Measurements from ENCODE around the gene BMX.

BMX gene

DNA sequence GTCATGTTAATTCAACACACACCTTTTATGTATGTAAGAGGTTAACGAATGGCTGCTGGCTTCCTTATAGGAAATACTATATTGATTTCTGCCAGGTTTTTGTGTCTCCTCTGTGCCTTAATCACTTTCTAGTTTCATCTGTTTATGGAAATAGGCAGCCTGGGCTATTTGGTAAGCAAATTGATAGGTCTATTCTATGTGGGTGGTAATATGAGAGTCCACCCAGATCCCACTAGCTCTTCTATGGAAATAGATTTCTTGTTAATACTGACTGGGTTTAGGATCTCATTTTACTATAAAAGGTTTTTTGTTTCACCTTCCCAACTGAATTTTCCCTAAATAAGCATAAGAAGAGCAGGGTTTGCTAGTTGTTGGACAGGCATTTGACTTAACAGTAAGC is 4.1 kb downstream of the BMX start:
- H3K4me3 ChIP-seq (ENCODE audit: low read length) = no peak overlapping the region
- TF ChIP-seq, protein P1, sequence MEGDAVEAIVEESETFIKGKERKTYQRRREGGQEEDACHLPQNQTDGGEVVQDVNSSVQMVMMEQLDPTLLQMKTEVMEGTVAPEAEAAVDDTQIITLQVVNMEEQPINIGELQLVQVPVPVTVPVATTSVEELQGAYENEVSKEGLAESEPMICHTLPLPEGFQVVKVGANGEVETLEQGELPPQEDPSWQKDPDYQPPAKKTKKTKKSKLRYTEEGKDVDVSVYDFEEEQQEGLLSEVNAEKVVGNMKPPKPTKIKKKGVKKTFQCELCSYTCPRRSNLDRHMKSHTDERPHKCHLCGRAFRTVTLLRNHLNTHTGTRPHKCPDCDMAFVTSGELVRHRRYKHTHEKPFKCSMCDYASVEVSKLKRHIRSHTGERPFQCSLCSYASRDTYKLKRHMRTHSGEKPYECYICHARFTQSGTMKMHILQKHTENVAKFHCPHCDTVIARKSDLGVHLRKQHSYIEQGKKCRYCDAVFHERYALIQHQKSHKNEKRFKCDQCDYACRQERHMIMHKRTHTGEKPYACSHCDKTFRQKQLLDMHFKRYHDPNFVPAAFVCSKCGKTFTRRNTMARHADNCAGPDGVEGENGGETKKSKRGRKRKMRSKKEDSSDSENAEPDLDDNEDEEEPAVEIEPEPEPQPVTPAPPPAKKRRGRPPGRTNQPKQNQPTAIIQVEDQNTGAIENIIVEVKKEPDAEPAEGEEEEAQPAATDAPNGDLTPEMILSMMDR (IDR thresholded peaks at IDR 0.05; ENCODE audit: insufficient read depth, low read depth, low read length, missing control alignments) = no peak
- DNase-seq (ENCODE audit: low read depth) = no peak

- peak; percentile 70 for DNase-seq (ENCODE audit: low read depth)
- TF ChIP-seq, protein P1 (IDR thresholded peaks at IDR 0.05; ENCODE audit: insufficient read depth, low read depth, low read length, missing control alignments) = no peak
- H3K4me3 ChIP-seq (ENCODE audit: low read length) = no peak overlapping the region
These were observed 4.5 kb downstream of the BMX start for GRCh38 chrX:15505101-15505500.

DNA sequence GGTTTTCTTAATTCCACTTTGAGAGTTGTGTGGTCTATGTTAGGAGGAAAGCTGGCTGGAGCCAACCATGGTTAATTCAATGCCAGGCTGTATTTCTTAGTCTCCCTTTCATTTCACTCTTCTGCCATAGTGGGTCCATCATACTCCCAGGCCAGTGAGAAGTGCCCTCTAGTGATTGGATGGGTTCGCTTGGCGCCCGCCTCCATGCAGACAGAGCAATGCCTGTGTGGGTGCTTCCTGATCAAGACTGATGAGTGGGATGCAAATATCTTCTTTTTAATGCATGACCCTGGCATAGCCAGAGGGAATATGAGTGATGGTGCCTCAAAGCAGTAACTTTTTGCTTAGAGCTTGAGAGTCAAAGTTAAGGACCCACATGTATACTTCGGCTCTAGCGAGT is 6.4 kb downstream of the BMX start:
- H3K4me3 ChIP-seq (ENCODE audit: low read length) = no peak overlapping the region
- no peak for DNase-seq (ENCODE audit: low read depth)
- TF ChIP-seq, protein P1 (IDR thresholded peaks at IDR 0.05; ENCODE audit: insufficient read depth, low read depth, low read length, missing control alignments) = no peak

- DNase-seq (ENCODE audit: low read depth) = no peak
- TF ChIP-seq, protein P1 (IDR thresholded peaks at IDR 0.05; ENCODE audit: insufficient read depth, low read depth, low read length, missing control alignments) = no peak
- no peak overlapping the region for H3K4me3 ChIP-seq (ENCODE audit: low read length)
These were observed 9.2 kb downstream of the BMX start for GRCh38 chrX:15509845-15510244.

- TF ChIP-seq, protein P1 (IDR thresholded peaks at IDR 0.05; ENCODE audit: insufficient read depth, low read depth, low read length, missing control alignments) = no peak
- no peak for DNase-seq (ENCODE audit: low read depth)
- H3K4me3 ChIP-seq (ENCODE audit: low read length) = no peak overlapping the region
These were observed 11.0 kb downstream of the BMX start for GRCh38 chrX:15511563-15511962.

- TF ChIP-seq, protein P1 (IDR thresholded peaks at IDR 0.05; ENCODE audit: insufficient read depth, low read depth, low read length, missing control alignments) = no peak
- H3K4me3 ChIP-seq (ENCODE audit: low read length) = no peak overlapping the region
- peak; percentile 60 for DNase-seq (ENCODE audit: low read depth)
These were observed 11.9 kb downstream of the BMX start for GRCh38 chrX:15512401-15512965.

DNA sequence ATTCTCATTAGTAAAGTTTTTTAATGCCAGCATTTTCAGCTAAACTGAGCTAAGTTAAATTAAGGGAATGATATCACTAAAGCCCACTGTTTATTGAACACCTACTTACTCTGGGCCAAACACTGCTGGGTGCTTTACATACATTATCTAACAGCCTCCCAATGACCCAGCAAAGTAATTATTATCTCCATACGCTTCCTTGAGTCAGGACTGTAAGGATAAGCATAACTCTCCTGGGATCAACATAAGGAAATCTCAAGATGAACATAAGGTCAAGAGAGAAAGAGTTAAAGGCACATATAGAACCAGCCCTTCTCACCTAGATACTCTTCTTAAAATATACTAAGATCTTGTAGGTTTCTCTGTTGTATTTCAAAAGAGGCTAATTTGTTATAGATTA is 13.7 kb downstream of the BMX start:
- DNase-seq (ENCODE audit: low read depth) = no peak
- TF ChIP-seq, protein P1 (IDR thresholded peaks at IDR 0.05; ENCODE audit: insufficient read depth, low read depth, low read length, missing control alignments) = no peak
- no peak overlapping the region for H3K4me3 ChIP-seq (ENCODE audit: low read length)

All from epithelial cell of esophagus (primary cell).